Adrenal gland (tissue), 5 donors: ENCODE data around the gene FAH.

Experiments used
- POLR2A ChIP-seq, 2 donors: fragments of 450-650 bp; IDR thresholded peaks; one replicate each; pipeline ENCODE4 v1.6.1; 2017; ENCODE audit warnings: antibody characterized with exemption in 2 of 2, mild to moderate bottlenecking in 2 of 2, moderate library complexity in 1 of 2
- TF ChIP-seq, protein P1 (sequence below), 6 experiments: fragments of 450-650 bp in 4 of 6; fragments of 200-600 bp in 2 of 6; sonication (generic) in 1 of 6; IDR thresholded peaks; 1 replicate in 5 of 6; 2 replicates in 1 of 6; pipeline versions ENCODE4 v1.5.1 to v1.8.0; 2016 to 2021; ENCODE audit warnings: antibody characterized with exemption in 6 of 6, mild to moderate bottlenecking in 2 of 6, moderate library complexity in 1 of 6
- donor health status: DM: no; HTN: no; CAD: no.

DNA sequence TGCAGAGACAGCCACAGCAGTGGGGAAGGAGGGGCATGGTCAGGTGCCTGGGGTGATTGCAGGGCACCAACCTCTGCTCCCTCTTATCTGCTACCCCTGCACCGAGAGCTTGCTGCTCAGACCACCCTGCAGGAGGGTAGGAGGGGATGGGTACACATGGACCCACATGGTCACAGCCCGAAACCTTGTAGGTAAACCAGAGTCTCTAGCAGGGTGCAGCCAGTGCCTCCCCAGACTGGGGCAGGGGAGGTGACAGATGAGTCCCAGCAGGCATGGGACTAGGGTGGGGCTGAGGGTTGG, 49.2 kb downstream of the FAH start:
- TF ChIP-seq, protein P1, sequence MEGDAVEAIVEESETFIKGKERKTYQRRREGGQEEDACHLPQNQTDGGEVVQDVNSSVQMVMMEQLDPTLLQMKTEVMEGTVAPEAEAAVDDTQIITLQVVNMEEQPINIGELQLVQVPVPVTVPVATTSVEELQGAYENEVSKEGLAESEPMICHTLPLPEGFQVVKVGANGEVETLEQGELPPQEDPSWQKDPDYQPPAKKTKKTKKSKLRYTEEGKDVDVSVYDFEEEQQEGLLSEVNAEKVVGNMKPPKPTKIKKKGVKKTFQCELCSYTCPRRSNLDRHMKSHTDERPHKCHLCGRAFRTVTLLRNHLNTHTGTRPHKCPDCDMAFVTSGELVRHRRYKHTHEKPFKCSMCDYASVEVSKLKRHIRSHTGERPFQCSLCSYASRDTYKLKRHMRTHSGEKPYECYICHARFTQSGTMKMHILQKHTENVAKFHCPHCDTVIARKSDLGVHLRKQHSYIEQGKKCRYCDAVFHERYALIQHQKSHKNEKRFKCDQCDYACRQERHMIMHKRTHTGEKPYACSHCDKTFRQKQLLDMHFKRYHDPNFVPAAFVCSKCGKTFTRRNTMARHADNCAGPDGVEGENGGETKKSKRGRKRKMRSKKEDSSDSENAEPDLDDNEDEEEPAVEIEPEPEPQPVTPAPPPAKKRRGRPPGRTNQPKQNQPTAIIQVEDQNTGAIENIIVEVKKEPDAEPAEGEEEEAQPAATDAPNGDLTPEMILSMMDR (IDR thresholded peaks at IDR 0.05), result no peak
- TF ChIP-seq POLR2A (IDR thresholded peaks at IDR 0.05), result no peak
